ENCODE measurements around the gene PUS10.
"Not testable (repeated sequence)": the region's sequence is repeated elsewhere in the genome, so short reads cannot be mapped to it uniquely, and the experiment has no call there.

The PUS10 gene

DNA sequence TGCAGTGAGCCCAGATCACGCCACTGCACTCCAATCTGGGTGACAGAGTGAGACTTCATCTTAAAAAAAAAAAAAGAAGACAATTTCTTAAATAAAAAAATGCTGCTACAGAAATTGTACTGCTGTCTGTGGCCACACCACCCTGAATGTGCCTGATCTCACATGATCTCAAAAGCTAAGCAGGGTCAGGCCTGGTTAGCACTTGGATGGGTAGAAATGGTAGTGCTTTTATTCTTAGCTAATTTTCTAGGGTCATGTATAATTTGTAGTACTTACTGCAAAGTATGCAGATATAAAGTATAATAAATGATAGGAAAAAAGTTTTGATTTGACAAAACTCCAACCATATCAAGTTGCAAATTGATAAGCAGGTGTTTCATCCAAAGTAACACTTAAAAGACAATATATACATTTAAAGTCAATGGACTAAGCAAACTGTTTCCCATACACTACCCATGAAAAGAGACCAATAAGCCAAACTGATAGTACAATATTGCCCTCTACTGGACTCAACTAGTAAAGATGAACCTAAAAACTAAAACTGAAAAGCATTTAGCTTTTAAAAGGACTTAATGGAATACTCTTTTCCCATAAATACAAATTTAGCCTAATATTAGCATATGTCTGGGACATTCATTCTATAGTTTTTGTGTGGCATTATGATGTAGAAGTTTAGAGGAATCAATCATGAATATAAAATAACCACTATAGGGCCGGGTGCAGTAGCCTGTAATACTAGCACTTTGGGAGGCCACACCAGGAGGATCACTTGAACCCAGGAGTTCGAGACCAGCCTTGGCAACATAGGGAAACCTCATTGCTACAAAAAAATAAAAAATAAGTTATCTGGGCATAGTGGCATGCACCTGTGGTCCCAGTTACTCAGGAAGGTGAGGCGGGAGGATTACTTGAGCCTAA is 19.2 kb downstream of the PUS10 start:
- TF ChIP-seq, protein P1, sequence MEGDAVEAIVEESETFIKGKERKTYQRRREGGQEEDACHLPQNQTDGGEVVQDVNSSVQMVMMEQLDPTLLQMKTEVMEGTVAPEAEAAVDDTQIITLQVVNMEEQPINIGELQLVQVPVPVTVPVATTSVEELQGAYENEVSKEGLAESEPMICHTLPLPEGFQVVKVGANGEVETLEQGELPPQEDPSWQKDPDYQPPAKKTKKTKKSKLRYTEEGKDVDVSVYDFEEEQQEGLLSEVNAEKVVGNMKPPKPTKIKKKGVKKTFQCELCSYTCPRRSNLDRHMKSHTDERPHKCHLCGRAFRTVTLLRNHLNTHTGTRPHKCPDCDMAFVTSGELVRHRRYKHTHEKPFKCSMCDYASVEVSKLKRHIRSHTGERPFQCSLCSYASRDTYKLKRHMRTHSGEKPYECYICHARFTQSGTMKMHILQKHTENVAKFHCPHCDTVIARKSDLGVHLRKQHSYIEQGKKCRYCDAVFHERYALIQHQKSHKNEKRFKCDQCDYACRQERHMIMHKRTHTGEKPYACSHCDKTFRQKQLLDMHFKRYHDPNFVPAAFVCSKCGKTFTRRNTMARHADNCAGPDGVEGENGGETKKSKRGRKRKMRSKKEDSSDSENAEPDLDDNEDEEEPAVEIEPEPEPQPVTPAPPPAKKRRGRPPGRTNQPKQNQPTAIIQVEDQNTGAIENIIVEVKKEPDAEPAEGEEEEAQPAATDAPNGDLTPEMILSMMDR (IDR thresholded peaks at IDR 0.05; ENCODE audit: low read depth, low read length): peak; percentile 50
- DNase-seq (ENCODE audit: low read depth in 2 of 2): peak; percentile 67 to 73
- no peak overlapping the region for H3K4me3 ChIP-seq (replicated peaks in 1 of 2; ENCODE audit: low read depth in 2 of 2, low read length in 2 of 2)

DNA sequence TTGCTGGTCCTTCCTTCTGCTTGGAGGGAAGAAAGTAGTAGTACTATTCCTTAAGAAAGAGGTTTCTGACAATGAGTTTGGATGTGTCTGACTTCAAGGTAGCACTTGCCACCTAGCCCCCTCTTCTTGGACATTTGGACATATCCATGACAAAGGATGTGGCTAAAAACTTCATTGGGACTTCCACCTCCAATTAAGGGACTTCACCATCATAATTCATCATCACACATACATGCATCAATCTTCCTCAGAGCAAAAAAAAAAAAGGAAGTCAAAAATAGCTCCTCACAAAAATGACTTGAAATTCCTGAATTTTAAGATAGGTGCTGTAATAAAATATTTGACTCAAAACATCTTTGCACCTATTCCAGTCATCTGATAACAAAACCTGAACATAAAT is 23.9 kb downstream of the PUS10 start:
- no peak overlapping the region for H3K4me3 ChIP-seq (replicated peaks in 1 of 2; ENCODE audit: low read depth in 2 of 2, low read length in 2 of 2)
- TF ChIP-seq, protein P1 (IDR thresholded peaks at IDR 0.05; ENCODE audit: low read depth, low read length): no peak
- DNase-seq (ENCODE audit: low read depth in 2 of 2): no peak

DNA sequence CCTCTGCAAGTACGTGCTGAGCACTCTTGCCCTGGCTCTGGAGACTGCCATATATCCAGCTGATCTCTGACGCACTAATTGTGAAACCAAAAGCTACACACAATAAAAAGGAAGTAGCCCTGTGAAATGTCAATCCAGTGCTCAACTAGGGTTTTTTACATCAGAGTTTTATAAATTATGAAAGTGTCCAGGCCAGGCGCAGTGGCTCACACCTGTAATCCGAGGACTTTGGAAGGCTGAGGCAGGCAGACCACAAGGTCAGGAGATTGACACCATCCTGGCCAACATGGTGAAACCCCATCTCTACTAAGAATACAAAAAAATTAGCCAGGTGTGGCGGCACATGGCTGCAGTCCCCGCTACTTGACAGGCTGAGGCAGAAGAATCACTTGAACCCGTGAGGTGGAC is 25.1 kb downstream of the PUS10 start:
- no peak overlapping the region for H3K4me3 ChIP-seq (replicated peaks in 1 of 2; ENCODE audit: low read depth in 2 of 2, low read length in 2 of 2)
- DNase-seq (ENCODE audit: low read depth in 2 of 2): no peak
- TF ChIP-seq, protein P1 (IDR thresholded peaks at IDR 0.05; ENCODE audit: low read depth, low read length): no peak

DNA sequence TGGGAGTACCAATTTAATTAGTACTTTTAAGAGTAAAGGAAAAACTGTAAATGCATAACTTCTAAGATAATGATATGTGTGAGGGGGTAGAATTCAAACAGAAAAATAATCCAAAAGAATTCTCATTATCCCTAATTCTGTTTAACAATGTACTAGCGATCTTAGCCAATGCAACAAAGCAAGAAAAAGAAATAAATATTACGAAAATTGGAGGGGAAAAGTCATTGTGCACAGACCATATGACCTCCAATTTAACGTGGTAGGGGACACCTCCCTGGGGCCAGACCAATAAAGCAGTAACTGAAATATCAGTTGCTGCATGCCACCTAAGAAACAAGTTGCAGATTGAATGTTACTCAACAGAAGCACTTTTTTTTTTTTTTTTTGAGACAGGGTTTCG is 26.4 kb downstream of the PUS10 start:
- TF ChIP-seq, protein P1 (IDR thresholded peaks at IDR 0.05; ENCODE audit: low read depth, low read length): no peak
- no peak for DNase-seq (ENCODE audit: low read depth in 2 of 2)
- H3K4me3 ChIP-seq (replicated peaks in 1 of 2; ENCODE audit: low read depth in 2 of 2, low read length in 2 of 2): no peak overlapping the region

DNA sequence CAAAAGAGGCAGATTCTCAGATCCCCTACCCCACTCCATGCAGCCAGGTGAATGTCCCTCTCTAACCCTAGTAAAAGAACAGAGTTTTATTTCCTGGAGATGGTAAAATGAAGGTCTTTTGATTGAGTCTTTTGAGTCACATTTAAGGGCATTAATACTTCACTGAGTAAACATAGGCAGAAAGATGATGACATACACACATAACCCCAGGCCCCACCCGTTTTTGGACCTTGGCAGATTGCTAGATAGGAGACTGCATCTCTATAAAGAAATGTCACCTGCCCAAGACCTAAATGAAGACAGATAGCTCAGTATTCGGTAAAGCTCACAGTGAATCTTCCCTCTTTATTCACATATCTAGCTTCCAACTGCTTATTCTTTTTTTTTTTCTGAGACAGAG is 28.8 kb downstream of the PUS10 start:
- TF ChIP-seq, protein P1 (IDR thresholded peaks at IDR 0.05; ENCODE audit: low read depth, low read length): no peak
- no peak for DNase-seq (ENCODE audit: low read depth in 2 of 2)
- no peak overlapping the region for H3K4me3 ChIP-seq (replicated peaks in 1 of 2; ENCODE audit: low read depth in 2 of 2, low read length in 2 of 2)

DNA sequence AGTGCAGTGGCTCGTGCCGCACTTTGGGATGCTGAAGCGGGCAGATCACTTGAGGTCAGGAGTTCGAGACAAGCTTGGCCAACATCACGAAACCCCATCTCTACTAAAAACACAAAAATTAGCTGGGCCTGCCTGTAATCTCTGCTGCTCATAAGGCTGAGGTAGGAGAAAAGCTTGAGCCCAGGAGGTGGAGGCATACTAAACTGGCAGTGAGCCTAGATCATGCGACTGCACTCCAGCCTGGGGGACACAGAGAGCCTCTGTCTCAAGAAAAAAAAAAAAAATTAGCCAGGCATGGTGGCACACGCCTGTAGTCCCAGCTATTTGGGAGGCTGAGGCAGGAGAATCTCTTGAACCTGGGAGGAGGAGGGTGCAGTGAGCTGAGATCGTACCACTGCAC is 30.4 kb downstream of the PUS10 start:
- H3K4me3 ChIP-seq (replicated peaks in 1 of 2; ENCODE audit: low read depth in 2 of 2, low read length in 2 of 2); DNase-seq (ENCODE audit: low read depth in 2 of 2): not testable (repeated sequence)

DNA sequence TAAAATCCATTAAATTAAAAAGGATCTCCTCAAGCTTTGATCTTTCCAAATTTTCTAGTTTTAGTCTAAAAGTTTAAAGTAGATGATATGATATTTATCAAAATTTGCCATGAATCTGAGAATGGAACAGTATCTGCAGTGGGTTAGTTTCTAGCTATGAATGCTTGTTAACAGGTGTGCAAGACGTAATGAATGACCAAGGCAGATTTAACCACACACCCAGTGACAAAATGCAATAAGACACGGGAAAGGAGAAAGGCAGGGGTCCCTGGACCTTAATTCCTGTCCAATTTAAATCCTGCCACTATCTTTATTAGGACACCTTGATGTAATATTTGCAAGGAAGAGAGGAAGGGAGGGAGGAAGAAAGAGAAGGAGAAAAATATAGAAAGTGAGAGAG is 31.0 kb downstream of the PUS10 start:
- TF ChIP-seq, protein P1 (IDR thresholded peaks at IDR 0.05; ENCODE audit: low read depth, low read length): no peak

More for the DNA sequence above, 31.0 kb downstream of the PUS10 start:
- no peak for DNase-seq (ENCODE audit: low read depth in 2 of 2)
- H3K4me3 ChIP-seq (replicated peaks in 1 of 2; ENCODE audit: low read depth in 2 of 2, low read length in 2 of 2): no peak overlapping the region
